Transverse colon (tissue), 3 donors: Measurements from ENCODE around the gene TERB1.

ENCODE experiments used
- EP300 ChIP-seq: sonication (generic); formaldehyde crosslinking; IDR thresholded peaks from one replicate; pipeline ENCODE4 v1.6.1; 2017; ENCODE audit warnings: antibody characterized with exemption, low read depth
- TF ChIP-seq, protein P1 (sequence below), 5 experiments: fragments of 200-600 bp in 3 of 5; fragments of 450-650 bp in 2 of 5; sonication (generic) in 3 of 5; IDR thresholded peaks; 1 replicate in 2 of 5; 2 replicates in 3 of 5; pipeline ENCODE4 v1.5.1; 2016 to 2017; ENCODE audit warnings: antibody characterized with exemption in 5 of 5, inconsistent platforms in 3 of 5, mild to moderate bottlenecking in 2 of 5, moderate library complexity in 1 of 5

DNA sequence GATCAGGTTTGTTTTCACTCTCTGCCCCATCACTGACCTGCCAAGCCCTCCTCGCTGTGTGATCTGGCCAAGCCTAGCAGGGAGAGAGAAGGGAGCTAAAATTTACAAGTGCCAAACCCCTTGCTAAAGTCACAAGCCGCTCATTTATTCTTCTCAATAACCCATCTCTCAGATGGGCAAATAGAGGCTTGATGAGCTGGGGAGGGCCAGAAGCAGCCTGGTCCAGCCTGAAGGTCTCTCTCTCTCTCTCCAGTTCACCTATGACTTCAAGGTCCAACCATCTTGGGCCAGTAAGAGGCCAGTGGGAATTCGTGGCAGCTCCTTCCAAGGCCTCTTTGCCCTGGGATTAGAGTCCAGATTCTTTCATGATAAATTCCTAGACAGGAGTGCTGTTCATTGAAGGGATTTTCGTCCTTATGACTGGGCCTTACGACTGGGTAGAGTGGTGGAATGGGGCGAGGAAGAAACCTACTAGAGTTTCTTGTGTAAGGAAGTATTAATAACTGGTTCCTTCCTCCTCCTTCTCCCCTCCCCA is 46.2 kb upstream of the TERB1 start:
- TF ChIP-seq, protein P1, sequence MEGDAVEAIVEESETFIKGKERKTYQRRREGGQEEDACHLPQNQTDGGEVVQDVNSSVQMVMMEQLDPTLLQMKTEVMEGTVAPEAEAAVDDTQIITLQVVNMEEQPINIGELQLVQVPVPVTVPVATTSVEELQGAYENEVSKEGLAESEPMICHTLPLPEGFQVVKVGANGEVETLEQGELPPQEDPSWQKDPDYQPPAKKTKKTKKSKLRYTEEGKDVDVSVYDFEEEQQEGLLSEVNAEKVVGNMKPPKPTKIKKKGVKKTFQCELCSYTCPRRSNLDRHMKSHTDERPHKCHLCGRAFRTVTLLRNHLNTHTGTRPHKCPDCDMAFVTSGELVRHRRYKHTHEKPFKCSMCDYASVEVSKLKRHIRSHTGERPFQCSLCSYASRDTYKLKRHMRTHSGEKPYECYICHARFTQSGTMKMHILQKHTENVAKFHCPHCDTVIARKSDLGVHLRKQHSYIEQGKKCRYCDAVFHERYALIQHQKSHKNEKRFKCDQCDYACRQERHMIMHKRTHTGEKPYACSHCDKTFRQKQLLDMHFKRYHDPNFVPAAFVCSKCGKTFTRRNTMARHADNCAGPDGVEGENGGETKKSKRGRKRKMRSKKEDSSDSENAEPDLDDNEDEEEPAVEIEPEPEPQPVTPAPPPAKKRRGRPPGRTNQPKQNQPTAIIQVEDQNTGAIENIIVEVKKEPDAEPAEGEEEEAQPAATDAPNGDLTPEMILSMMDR (IDR thresholded peaks at IDR 0.05): no peak
- TF ChIP-seq EP300: no peak
